HEK293 (cell line): Measurements from ENCODE around the gene NYNRIN.
A peak's percentile ranks its signal among the peaks of the same experiment; 100 is the strongest.

Experiments used
- CTCF ChIA-PET: fragments of 350-600 bp; formaldehyde crosslinking; extraction: SDS; loops from one replicate; lab custom pipeline; 2021; ENCODE audit warnings: antibody characterized with exemption; lab: Yijun Ruan, JAX
- POLR2A ChIA-PET: fragments of 300-600 bp; formaldehyde crosslinking; extraction: SDS; loops from one replicate; lab custom pipeline; 2020; ENCODE audit warnings: antibody characterized with exemption, inconsistent platforms; lab: Yijun Ruan, JAX
- H3K27ac ChIP-seq: fragments of 200-500 bp; sonication (Bioruptor generic); 2 replicates; pipeline ENCODE4 v1.5.1; 2014; ENCODE audit warnings: low read depth, low read length, control low read depth, inconsistent platforms; ENCODE audit errors: extremely low read depth
- H3K36me3 ChIP-seq, 2 experiments: fragments of 200-500 bp in 1 of 2; sonication (Bioruptor generic) in 1 of 2; 1 replicate in 1 of 2; 2 replicates in 1 of 2; pipeline ENCODE4 v1.5.1; 2014 to 2017; ENCODE audit warnings: inconsistent platforms in 2 of 2, low read length in 2 of 2; ENCODE audit not compliant: control insufficient read depth in 2 of 2, insufficient read depth in 1 of 2
- H3K4me1 ChIP-seq: fragments of 200-500 bp; sonication (Bioruptor generic); 2 replicates; pipeline ENCODE4 v1.5.1; 2014; ENCODE audit warnings: mild to moderate bottlenecking, low read length, inconsistent platforms; ENCODE audit not compliant: control insufficient read depth, insufficient read depth
- H3K4me3 ChIP-seq: 2 replicates; pipeline ENCODE4 v1.5.1; 2011; ENCODE audit warnings: low read depth, mild to moderate bottlenecking, control low read depth, low read length, moderate library complexity
- H3K9me3 ChIP-seq: fragments of 200-500 bp; sonication (Bioruptor generic); 2 replicates; pipeline ENCODE4 v1.5.1; 2014; ENCODE audit warnings: low read depth, low read length, inconsistent platforms; ENCODE audit not compliant: control insufficient read depth, insufficient read depth
- BCL11B ChIP-seq: fragments of 450-650 bp; formaldehyde crosslinking; IDR thresholded peaks from 2 replicates; pipeline ENCODE4 v1.5.1; 2016; ENCODE audit warnings: low read depth, missing biosample characterization, missing genetic modification characterization
- SP2 ChIP-seq: fragments of 450-650 bp; formaldehyde crosslinking; IDR thresholded peaks from 2 replicates; pipeline ENCODE4 v1.5.1; 2016; ENCODE audit warnings: missing biosample characterization, missing genetic modification characterization
- SP7 ChIP-seq: fragments of 450-650 bp; formaldehyde crosslinking; IDR thresholded peaks from 2 replicates; pipeline ENCODE4 v1.5.1; 2016; ENCODE audit warnings: missing biosample characterization, missing genetic modification characterization
- TRIM28 ChIP-seq: IDR thresholded peaks from 2 replicates; pipeline ENCODE4 v1.6.1; 2011; ENCODE audit warnings: low read length, control low read depth, borderline replicate concordance
- YY1 ChIP-seq: fragments of 450-650 bp; formaldehyde crosslinking; IDR thresholded peaks from 2 replicates; pipeline ENCODE4 v1.5.1; 2018; ENCODE audit warnings: missing biosample characterization, missing genetic modification characterization
- ZBTB1 ChIP-seq: fragments of 450-650 bp; formaldehyde crosslinking; IDR thresholded peaks from 2 replicates; pipeline ENCODE4 v1.5.1; 2016; ENCODE audit warnings: missing biosample characterization, missing genetic modification characterization
- ZNF114 ChIP-seq: fragments of 450-650 bp; formaldehyde crosslinking; IDR thresholded peaks from 2 replicates; pipeline ENCODE4 v1.5.0; 2017; ENCODE audit warnings: missing biosample characterization, missing genetic modification characterization
- ZNF133 ChIP-seq: fragments of 450-650 bp; formaldehyde crosslinking; IDR thresholded peaks from 2 replicates; pipeline ENCODE4 v1.5.1; 2016; ENCODE audit warnings: missing biosample characterization, missing genetic modification characterization
- ZNF175 ChIP-seq: fragments of 450-650 bp; formaldehyde crosslinking; IDR thresholded peaks from 2 replicates; pipeline ENCODE4 v1.5.1; 2016; ENCODE audit warnings: missing biosample characterization, missing genetic modification characterization
- ZNF23 ChIP-seq: fragments of 450-650 bp; formaldehyde crosslinking; IDR thresholded peaks from 2 replicates; pipeline ENCODE4 v1.5.1; 2016; ENCODE audit warnings: missing biosample characterization, missing genetic modification characterization, borderline replicate concordance
- ZNF473 ChIP-seq: fragments of 450-650 bp; formaldehyde crosslinking; IDR thresholded peaks from 2 replicates; pipeline ENCODE4 v1.5.1; 2017; ENCODE audit warnings: missing biosample characterization, missing genetic modification characterization
- ZNF571 ChIP-seq: fragments of 450-650 bp; formaldehyde crosslinking; IDR thresholded peaks from 2 replicates; pipeline ENCODE4 v1.5.0; 2017; ENCODE audit warnings: missing biosample characterization, missing genetic modification characterization
- ZNF623 ChIP-seq: fragments of 450-650 bp; formaldehyde crosslinking; IDR thresholded peaks from 2 replicates; pipeline ENCODE4 v1.5.1; 2016; ENCODE audit warnings: missing biosample characterization, missing genetic modification characterization
- ZNF776 ChIP-seq: fragments of 450-650 bp; formaldehyde crosslinking; IDR thresholded peaks from 2 replicates; pipeline ENCODE4 v1.5.0; 2017; ENCODE audit warnings: missing biosample characterization, missing genetic modification characterization, borderline replicate concordance
- ZNF843 ChIP-seq: fragments of 450-650 bp; formaldehyde crosslinking; IDR thresholded peaks from 2 replicates; pipeline ENCODE4 v1.5.1; 2016; ENCODE audit warnings: missing biosample characterization, missing genetic modification characterization
- ZXDB ChIP-seq: fragments of 450-650 bp; formaldehyde crosslinking; IDR thresholded peaks from 2 replicates; pipeline ENCODE4 v1.5.1; 2016; ENCODE audit warnings: missing biosample characterization, missing genetic modification characterization
- TF ChIP-seq, protein P1 (sequence below): fragments of 450-650 bp; formaldehyde crosslinking; IDR thresholded peaks from 2 replicates; pipeline ENCODE4 v1.5.1; 2016; ENCODE audit warnings: missing biosample characterization, missing genetic modification characterization
- TF ChIP-seq, protein P2 (sequence below): fragments of 450-650 bp; formaldehyde crosslinking; IDR thresholded peaks from 2 replicates; pipeline ENCODE4 v1.5.1; 2016; ENCODE audit warnings: missing biosample characterization, missing genetic modification characterization
- TF ChIP-seq, protein P3 (sequence below): fragments of 450-650 bp; formaldehyde crosslinking; IDR thresholded peaks from 2 replicates; pipeline ENCODE4; 2016; ENCODE audit warnings: missing biosample characterization, missing genetic modification characterization
- TF ChIP-seq, protein P4 (sequence below): fragments of 450-650 bp; formaldehyde crosslinking; IDR thresholded peaks from 2 replicates; pipeline ENCODE4 v1.5.1; 2016; ENCODE audit warnings: missing biosample characterization, missing genetic modification characterization
- TF ChIP-seq, protein P5 (sequence below): fragments of 450-650 bp; formaldehyde crosslinking; IDR thresholded peaks from 2 replicates; pipeline ENCODE4 v1.5.1; 2016; ENCODE audit warnings: missing biosample characterization, missing genetic modification characterization
- TF ChIP-seq, protein P6 (sequence below): fragments of 450-650 bp; formaldehyde crosslinking; IDR thresholded peaks from 2 replicates; pipeline ENCODE4 v1.5.1; 2016; ENCODE audit warnings: missing biosample characterization, missing genetic modification characterization
- TF ChIP-seq, protein P7 (sequence below): fragments of 450-650 bp; formaldehyde crosslinking; IDR thresholded peaks from 2 replicates; pipeline ENCODE4 v1.5.1; 2016; ENCODE audit warnings: missing biosample characterization, missing genetic modification characterization, borderline replicate concordance

Gene NYNRIN

DNA sequence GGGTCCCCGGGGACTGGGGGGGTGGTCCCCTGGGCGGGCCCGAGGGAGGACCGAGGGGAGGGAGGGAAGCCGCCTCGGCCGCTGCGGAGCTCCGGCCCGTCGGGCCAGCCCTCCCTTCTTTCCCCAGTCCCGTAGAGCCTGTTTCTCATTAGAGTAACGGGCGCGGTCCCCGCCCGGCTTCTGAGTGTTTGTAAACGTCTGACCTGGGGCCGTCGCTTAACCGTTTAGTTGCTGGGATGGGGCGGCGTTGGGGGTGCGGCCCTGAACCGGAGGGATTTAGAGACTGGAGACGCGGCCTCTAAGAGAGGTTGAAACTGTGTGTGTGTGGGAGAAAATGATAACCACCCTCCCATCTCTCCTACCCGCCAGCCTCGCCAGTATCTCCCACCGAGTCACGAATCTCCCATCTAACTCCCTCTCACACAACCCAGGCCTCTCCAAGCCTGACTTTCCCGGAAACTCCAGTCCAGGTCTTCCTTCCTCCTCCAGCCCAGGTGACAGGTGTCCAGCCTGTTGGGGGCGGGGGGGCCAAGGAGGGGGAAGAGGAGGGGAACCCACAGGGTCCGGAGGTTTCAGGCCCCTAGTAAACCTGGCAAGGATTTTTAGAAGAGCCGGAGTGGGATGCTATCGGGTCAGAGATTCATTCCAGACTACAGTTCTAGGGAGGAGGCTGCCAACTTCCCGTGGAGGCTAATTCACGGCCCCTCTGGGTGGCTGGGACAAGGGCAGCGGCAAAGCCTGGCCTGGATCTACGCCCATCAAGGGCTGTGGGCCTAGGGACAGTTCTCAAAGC, 31.9 kb upstream of the NYNRIN start:
- ChIA-PET CTCF (interaction anchor here (0.6 to 2.3 kb wide), 21 partner anchors 11 to 124 kb away, joined by 3 to 96 read pairs (median 7); partner anchors contain the start of genes CBLN3, KHNYN, SDR39U1 and TINF2), POLR2A (interaction anchor here (1.0 to 2.3 kb wide), 9 partner anchors 11 to 96 kb away, joined by 3 to 45 read pairs (median 4); partner anchors contain the start of genes CBLN3, KHNYN, NYNRIN and RABGGTA)
- Histone ChIP-seq H3K4me3 (peak overlapping the region; percentile 39), H3K4me1 (peaks cover 12% of the 10 kb centered on the region), H3K36me3 (peaks cover 0 to 21% of the 10 kb centered on the region in 2 experiments; a peak in 2 of 3 replicates), H3K9me3 (no peaks in the 10 kb centered on the region), H3K27ac (peak overlapping the region; percentile 97)
- no peak for TF ChIP-seq ZNF776 (tag by site-specific recombination)
- no peak for TF ChIP-seq ZNF571
- TF ChIP-seq ZNF473 (tag by site-specific recombination) = no peak
- TF ChIP-seq, protein P1, sequence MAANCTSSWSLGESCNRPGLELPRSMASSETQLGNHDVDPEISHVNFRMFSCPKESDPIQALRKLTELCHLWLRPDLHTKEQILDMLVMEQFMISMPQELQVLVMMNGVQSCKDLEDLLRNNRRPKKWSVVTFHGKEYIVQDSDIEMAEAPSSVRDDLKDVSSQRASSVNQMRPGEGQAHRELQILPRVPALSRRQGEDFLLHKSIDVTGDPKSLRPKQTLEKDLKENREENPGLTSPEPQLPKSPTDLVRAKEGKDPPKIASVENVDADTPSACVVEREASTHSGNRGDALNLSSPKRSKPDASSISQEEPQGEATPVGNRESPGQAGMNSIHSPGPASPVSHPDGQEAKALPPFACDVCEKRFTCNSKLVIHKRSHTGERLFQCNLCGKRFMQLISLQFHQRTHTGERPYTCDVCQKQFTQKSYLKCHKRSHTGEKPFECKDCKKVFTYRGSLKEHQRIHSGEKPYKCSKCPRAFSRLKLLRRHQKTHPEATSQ (tag by site-specific recombination) = no peak
- TF ChIP-seq, protein P2, sequence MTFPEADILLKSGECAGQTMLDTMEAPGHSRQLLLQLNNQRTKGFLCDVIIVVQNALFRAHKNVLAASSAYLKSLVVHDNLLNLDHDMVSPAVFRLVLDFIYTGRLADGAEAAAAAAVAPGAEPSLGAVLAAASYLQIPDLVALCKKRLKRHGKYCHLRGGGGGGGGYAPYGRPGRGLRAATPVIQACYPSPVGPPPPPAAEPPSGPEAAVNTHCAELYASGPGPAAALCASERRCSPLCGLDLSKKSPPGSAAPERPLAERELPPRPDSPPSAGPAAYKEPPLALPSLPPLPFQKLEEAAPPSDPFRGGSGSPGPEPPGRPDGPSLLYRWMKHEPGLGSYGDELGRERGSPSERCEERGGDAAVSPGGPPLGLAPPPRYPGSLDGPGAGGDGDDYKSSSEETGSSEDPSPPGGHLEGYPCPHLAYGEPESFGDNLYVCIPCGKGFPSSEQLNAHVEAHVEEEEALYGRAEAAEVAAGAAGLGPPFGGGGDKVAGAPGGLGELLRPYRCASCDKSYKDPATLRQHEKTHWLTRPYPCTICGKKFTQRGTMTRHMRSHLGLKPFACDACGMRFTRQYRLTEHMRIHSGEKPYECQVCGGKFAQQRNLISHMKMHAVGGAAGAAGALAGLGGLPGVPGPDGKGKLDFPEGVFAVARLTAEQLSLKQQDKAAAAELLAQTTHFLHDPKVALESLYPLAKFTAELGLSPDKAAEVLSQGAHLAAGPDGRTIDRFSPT (tag by site-specific recombination) = no peak
- TF ChIP-seq SP7 (tag by site-specific recombination) = peak; percentile 56; the same call in 1 of the 2 replicates
- TF ChIP-seq, protein P3, sequence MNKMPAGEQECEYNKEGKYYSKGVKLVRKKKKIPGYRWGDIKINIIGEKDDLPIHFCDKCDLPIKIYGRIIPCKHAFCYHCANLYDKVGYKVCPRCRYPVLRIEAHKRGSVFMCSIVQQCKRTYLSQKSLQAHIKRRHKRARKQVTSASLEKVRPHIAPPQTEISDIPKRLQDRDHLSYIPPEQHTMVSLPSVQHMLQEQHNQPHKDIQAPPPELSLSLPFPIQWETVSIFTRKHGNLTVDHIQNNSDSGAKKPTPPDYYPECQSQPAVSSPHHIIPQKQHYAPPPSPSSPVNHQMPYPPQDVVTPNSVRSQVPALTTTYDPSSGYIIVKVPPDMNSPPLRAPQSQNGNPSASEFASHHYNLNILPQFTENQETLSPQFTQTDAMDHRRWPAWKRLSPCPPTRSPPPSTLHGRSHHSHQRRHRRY (tag by site-specific recombination) = no peak
- TF ChIP-seq, protein P4, sequence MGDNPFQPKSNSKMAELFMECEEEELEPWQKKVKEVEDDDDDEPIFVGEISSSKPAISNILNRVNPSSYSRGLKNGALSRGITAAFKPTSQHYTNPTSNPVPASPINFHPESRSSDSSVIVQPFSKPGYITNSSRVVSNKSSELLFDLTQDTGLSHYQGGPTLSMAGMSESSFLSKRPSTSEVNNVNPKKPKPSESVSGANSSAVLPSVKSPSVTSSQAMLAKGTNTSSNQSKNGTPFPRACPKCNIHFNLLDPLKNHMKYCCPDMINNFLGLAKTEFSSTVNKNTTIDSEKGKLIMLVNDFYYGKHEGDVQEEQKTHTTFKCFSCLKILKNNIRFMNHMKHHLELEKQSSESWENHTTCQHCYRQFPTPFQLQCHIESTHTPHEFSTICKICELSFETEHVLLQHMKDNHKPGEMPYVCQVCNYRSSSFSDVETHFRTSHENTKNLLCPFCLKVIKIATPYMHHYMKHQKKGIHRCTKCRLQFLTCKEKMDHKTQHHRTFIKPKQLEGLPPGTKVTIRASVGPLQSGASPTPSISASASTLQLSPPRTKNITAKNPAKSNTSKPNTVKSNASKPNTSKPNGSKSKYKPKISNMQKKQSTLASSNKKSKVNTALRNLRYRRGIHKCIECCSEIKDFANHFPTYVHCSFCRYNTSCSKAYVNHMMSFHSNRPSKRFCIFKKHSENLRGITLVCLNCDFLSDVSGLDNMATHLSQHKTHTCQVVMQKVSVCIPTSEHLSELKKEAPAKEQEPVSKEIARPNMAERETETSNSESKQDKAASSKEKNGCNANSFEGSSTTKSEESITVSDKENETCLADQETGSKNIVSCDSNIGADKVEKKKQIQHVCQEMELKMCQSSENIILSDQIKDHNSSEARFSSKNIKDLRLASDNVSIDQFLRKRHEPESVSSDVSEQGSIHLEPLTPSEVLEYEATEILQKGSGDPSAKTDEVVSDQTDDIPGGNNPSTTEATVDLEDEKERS (tag by site-specific recombination) = no peak
- TF ChIP-seq ZNF114 (tag by site-specific recombination) = no peak
- peak; percentile 76; the same call in 1 of the 2 replicates for TF ChIP-seq BCL11B (tag by site-specific recombination)
- no peak for TF ChIP-seq ZNF175 (tag by site-specific recombination)
- 0 out of 2 replicates have a peak, but pooled peaks have one; percentile 17 for TF ChIP-seq TRIM28
- TF ChIP-seq ZNF623 = no peak
- TF ChIP-seq ZXDB (tag by site-specific recombination) = peak; percentile 71
- TF ChIP-seq, protein P5, sequence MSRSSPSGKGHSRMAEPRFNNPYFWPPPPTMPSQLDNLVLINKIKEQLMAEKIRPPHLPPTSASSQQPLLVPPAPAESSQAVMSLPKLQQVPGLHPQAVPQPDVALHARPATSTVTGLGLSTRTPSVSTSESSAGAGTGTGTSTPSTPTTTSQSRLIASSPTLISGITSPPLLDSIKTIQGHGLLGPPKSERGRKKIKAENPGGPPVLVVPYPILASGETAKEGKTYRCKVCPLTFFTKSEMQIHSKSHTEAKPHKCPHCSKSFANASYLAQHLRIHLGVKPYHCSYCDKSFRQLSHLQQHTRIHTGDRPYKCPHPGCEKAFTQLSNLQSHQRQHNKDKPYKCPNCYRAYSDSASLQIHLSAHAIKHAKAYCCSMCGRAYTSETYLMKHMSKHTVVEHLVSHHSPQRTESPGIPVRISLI (tag by site-specific recombination) = no peak
- TF ChIP-seq ZBTB1 (tag by site-specific recombination) = no peak
- TF ChIP-seq ZNF133 (tag by site-specific recombination) = no peak
- TF ChIP-seq ZNF23 (tag by site-specific recombination) = no peak
- TF ChIP-seq SP2 = peak; percentile 88
- TF ChIP-seq, protein P6, sequence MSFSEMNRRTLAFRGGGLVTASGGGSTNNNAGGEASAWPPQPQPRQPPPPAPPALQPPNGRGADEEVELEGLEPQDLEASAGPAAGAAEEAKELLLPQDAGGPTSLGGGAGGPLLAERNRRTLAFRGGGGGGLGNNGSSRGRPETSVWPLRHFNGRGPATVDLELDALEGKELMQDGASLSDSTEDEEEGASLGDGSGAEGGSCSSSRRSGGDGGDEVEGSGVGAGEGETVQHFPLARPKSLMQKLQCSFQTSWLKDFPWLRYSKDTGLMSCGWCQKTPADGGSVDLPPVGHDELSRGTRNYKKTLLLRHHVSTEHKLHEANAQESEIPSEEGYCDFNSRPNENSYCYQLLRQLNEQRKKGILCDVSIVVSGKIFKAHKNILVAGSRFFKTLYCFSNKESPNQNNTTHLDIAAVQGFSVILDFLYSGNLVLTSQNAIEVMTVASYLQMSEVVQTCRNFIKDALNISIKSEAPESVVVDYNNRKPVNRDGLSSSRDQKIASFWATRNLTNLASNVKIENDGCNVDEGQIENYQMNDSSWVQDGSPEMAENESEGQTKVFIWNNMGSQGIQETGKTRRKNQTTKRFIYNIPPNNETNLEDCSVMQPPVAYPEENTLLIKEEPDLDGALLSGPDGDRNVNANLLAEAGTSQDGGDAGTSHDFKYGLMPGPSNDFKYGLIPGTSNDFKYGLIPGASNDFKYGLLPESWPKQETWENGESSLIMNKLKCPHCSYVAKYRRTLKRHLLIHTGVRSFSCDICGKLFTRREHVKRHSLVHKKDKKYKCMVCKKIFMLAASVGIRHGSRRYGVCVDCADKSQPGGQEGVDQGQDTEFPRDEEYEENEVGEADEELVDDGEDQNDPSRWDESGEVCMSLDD = peak; percentile 84; the same call in 1 of the 2 replicates
- TF ChIP-seq, protein P7, sequence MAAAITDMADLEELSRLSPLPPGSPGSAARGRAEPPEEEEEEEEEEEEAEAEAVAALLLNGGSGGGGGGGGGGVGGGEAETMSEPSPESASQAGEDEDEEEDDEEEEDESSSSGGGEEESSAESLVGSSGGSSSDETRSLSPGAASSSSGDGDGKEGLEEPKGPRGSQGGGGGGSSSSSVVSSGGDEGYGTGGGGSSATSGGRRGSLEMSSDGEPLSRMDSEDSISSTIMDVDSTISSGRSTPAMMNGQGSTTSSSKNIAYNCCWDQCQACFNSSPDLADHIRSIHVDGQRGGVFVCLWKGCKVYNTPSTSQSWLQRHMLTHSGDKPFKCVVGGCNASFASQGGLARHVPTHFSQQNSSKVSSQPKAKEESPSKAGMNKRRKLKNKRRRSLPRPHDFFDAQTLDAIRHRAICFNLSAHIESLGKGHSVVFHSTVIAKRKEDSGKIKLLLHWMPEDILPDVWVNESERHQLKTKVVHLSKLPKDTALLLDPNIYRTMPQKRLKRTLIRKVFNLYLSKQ (tag by site-specific recombination) = no peak
- TF ChIP-seq YY1 (tag by site-specific recombination) = no peak
- TF ChIP-seq ZNF843 = no peak
